HG02973 (cell line): Measurements from ENCODE around the gene ITGB7.
"Not testable (repeated sequence)": the region's sequence is repeated elsewhere in the genome, so short reads cannot be mapped to it uniquely, and the experiment has no call there.

Experiments
- ATAC-seq: cut with Tn5 transposase; IDR thresholded peaks from one replicate; pipeline ENCODE4 v1.9.1; 2021; ENCODE audit warnings: moderate library complexity; ENCODE audit not compliant: unreplicated experiment

The ITGB7 gene

DNA sequence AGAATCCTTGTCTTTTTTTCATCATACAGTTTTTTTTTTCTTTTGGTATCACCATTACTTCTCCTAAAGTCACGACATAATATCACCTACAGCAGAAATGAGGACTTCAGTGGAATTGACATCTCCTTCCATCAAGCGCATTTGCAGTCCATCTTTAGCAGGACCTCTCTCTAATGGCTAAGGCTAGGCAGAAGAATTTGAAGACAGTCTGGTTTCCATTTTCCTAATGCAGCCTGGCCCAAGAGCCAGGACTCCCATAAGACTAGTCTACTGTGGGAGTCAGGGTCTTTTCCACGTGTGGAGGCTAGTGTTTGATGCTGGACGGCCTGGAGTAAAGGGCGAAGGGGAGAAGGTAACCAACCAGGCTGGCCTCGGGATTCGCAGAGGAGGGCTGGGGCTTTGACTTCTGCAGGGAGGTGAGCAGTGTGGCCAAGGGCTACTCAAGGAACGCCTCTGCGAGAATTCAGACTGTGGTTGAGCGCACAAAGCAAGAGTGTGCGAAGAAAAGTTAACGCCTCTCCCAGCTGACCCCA lies 27.3 kb downstream of the ITGB7 start:
- peak; percentile 6 for ATAC-seq

DNA sequence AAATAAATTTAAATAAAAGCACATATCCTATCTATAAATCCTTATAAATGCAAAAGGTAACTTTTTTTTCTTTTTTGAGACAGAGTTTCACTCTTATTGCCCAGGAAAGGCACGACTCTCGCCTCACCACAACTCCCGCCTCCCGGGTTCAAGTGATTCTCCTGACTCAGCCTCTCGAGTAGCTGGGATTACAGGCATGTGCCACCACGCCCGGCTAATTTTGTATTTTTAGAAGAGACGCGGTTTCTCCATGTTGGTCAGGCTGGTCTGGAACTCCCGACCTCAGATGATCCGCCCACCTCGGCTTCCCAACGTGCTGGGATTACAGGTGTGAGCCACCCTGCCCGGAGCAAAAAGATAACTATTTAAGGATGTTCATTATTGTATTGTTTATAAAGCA lies 28.2 kb downstream of the ITGB7 start:
- ATAC-seq = not testable (repeated sequence)

DNA sequence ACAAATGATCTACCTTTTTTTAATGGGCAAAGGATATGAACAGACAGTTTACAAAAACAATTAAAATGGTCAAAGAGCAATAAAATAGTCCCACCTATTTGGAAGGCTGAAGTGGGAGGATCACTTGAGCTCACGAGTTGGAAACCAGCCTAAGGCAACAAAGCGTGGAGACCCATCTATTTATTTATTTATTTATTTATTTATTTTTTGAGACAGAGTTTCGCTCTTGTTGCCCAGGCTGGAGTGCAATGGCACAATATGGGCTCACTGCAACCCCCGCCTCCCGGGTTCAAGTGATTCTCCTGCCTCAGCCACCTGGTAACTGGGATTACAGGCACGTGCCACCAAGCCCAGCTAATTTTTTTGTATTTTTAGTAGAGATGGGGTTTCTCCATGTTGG lies 29.6 kb downstream of the ITGB7 start:
- not testable (repeated sequence) for ATAC-seq

DNA sequence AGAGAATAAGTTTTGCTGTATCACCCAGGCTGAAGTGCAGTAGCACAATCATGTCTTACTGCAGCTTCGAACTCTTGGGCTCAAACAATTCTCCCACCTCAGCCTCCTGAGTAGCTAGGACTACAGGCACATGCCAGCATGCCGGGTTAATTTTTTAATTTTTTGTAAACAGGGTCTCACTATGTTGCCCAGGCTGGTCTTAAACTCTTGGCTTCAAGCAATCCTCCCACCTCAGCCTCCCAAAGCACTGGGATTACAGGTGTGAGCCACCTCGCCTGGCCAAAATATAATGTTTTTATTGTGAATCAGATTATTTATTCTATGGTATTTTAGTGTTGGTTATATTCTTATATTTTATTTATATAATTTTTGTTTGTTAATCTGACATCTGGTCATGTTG lies 30.3 kb downstream of the ITGB7 start:
- no peak for ATAC-seq

DNA sequence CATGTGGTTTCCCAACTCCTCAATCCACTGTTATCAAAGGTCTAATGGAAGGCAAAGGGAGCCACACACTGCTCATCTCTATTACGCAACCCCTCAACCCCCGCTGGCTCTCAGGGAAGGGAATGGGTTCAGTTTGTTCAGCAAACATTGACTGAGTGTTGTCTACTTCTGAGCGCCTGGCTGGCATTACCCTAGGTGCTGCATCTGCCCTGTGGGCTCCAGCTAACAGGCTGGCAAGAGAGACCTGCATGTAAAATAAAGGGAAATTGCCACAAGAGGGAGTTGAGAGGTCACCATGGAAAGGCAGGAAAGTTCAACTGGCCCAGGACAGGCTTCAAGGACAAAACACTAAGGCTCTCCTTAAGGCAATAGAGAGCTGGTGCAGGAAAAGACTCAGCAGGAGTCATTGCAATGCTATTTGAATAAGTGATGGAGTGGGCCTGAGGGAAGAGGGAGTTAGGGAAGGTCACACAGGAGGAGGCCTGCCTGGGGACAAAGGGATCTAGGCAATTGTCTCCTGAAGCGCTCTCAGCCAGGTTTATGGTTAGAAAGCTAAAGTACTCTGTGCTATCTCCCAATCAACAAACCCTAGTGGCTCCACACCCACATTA lies 32.1 kb downstream of the ITGB7 start:
- no peak for ATAC-seq

DNA sequence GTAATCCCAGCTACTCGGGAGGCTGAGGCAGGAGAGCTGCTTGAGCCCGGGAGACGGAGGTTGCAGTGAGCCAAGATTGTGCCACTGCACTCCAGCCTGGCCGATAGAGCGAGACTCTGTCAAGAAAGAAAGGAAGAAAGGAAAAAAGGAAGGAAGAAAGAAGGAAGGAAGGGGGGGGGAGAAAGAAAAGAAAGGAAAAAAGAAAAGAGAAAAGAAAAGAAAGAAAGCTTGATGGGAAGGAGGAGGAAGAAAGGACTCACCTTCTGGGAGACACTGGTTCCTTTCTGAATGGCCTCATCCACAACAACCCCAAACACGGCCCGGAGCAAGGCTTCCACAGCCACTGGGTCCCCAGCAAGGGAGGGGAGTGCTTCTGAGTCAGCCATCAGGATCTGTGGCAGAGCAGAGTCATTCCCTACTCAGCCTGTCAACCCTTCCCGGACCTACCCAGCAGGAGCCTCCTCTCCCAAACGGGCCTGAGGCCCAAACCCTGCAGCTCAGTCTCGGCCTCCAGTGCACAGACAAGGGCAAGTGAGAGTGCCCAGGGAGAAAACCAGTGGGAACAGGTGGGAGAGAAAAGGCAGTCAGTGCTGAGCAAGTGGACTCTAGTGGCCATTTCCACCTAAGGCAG lies 33.9 kb downstream of the ITGB7 start:
- no peak for ATAC-seq

DNA sequence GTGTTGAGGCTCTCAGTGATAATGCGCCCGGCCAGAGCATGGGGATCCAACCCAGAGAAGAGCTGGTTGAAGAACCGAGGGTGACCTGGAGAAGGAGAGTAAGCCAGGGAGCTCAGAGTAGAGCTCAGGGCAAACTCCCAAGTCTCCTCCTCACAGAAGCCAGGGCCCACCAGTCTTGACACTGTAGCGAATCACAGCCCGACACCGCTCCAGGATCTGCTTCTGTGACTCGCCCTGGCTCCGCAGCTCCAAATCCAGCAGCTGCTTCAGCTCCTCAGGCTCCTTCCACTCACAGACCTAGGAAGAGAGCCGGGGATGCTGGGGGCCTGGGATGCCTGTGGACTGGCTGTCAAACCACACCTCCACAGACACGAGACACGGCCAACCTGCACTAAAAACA lies 34.7 kb downstream of the ITGB7 start:
- ATAC-seq = no peak

DNA sequence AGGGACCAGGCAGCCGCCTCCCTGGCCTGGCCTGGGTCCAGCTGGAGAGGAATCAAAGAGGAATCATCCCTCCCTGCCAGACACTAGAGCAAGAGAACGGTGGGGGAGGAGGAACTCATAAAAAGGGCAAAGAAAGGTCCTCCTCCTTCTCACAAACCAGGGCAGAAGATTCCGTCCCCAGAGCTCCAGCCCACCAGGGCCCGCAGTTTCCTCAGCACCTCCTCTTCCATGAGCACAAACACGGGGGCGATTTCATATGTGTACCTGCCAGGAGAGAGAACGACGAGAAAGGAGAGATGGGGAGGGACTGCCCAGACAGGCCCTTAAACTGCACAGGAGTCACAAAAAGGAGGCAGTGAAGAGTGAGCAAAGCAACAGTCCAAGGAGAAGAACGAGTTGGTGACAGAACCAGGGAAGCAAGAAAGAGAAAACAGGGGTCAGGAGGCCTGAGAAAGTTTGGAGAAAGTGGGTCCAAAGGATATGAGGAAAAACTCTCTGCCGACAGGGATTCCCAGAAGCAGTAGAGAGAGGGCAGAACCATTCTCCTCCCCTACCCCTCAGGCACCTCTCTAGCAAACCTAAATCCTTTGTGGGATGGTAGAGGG lies 35.2 kb downstream of the ITGB7 start:
- no peak for ATAC-seq

DNA sequence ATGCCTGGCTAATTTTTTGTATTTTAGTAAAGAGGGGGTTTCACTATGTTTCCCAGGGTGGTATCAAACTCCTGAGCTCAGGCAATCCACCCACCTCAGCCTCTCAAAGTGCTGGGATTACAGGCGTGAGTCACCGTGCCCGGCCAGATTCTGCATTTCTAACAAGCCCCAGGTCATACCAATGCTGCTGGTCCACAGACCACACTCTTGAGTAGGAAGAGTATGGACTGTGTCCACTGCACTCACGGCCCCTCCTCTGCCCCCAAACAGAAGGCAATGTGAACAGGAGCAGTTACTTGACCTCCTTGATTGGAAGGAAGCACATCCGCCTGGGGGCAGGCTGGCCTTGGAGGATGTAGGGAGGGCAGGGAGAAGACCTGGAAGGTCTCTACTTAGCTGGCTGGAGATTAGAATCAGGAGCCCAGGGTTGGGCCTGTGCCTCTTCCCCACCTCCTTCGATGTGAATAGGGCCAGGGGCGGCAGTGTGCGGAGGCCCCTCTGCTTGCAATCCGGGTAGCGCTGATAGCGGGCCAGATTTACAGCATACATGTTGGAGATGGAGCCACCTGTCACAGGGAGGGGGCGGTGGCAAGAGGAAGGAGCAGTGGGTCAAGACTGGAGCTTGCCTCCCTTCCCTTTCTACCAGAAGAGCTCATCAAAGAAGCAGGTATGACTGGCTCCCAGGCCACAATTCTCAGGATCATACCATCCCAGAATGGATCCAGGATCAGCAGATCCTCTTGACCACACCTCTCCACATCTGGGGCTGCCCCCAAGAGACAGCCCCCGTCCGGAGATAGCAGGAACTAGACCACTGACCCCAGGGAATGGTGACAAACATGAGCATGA lies 36.0 kb downstream of the ITGB7 start:
- ATAC-seq = no peak

DNA sequence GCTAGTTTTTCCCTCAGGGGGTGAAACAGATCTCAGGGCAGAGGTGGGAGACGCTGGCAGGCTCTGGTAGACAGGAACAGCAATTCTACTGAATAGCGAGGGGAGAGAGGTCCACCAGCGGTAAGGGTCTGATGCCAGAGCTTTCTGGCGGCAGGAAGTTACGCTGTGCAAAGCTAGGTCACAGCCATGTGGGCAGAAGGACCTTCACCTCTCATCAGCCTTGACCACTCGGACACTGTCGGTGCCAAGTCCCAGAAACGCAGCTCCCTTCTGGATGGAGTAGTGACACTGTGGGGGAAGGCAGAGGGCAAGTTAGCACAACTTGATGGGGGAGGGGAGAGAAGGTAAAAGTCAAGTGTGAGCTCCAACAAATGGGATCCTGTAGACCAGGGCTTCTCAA lies 36.8 kb downstream of the ITGB7 start:
- ATAC-seq = no peak

DNA sequence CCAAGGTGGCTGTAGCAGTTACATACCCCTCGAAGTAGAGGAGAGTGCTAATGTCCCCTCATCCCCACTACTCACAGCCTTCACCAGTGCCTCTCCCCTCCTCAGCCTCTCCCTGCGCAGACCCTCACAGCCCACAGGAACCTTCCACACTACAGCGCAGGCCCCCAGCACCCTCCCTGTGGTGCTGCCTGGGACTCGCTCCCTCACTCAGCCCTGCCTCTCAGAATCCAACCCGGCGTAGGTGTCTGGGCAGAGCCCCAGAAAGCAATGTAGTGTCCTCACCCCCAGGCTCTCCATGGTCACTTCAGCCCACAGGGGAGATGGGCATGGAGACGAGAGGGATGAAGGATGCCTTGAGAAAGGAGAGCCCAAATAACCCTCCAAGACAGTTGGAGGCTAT lies 37.4 kb downstream of the ITGB7 start:
- no peak for ATAC-seq

DNA sequence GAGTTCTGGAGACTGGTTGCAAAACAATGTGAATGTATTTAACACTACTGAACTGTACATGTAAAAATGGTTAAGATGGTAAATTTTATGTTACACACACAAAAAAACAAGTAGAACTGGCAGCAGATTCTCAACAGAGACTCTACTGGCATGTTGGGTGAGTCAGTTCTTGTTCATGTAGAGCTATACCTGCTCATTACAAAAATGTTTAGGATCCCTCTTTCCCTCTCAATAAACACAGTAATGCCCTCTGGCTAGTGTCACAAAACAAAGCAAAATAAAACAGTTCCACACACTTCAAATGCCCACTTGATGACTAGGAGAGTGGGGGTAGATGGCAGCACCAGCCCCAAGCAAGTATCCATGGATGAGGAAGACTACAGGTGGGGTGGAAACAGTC lies 40.2 kb downstream of the ITGB7 start:
- ATAC-seq = no peak

DNA sequence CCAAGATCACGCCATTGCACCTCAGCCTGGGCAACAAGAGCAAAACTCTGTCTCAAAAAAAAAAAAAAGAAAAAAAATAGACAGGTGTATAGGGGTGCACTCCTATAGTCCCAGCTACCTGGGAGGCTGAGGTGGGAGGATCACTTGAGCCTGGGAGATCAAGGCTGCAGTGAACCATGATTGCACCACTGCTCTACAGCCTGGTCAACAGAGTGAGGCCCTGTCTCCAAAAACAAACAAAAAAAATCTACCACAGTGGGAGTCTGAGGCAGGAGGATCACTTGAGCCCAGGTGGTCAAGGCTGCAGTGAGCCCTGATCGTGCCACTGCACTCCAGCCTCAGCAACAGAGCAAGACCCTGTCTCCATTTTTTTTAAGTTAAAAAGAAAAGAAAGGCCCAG lies 44.0 kb downstream of the ITGB7 start:
- not testable (repeated sequence) for ATAC-seq

DNA sequence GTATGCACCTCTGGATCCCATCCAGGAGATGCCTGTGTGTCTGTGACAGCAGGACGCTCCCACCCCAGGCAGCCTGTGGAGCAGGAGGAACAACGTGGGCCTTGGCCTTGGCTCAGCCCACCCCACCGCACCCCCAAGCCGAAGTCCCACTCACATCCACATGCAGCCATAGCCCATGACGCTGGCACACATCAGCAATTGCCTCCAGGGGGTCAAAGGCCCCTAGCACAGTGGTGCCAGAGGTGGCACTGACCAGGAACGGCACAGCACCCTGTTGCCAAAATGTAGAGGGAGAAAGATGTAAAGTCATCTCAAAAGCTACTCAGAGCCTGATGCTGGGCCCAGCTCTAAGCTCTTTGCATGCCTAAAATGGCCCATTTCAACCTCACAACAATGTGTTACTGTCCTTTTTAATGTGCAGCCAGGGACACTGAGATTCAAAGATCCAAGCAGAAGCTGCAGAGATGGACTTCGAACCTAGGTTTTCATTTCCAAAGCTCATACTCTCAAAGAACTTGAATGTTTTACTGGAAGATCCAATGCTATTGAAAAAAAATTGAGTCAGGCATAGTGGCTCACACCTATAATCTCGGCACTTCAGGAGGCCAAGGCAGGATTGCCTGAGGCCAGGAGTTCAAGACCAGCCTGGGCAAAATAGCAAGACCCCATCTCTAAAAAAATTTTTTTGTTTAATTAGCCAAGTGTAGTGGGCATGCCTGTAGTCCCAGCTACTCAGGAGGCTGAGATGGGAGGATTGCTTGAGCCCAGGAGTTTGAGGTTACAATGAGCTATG lies 45.7 kb downstream of the ITGB7 start:
- no peak for ATAC-seq

DNA sequence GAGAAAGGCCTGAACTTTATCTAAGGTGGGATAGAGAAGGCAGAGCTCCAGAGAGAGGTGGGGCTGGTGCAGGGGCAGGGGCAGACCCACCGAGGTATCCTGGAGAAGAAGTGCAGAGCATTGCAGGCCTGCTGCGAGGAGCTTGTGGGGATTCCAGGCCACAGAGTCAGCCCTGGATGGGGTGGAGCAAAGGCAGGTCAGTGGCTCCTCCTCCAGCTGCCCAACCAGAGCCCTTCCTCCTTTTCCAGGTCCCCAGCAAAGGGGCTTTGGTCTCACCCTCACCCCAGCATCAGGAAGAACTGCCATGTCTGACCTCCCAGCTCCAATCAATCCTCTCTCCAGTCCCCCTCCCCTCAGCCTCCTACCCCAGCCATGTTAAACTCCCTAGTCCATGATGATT lies 46.4 kb downstream of the ITGB7 start:
- no peak for ATAC-seq

DNA sequence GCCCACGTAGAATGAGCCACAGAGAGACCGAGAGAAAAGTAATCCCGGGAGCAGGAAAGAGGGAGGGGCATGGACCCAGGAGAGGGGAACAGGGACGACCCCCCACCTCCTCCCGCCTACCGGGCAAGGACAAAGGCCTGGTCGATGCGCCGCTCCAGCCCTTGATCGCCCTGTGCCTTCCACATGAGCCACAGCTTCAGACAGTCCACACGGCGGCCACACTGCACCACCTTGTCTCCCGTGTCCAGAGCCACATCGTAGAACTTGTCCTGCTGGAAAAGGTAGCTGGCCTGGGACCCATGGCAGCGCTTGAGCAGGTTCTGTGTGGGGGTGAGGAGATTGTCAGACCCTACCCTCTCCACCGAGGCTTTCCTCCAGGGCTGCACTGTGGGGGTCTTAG lies 47.1 kb downstream of the ITGB7 start:
- ATAC-seq = no peak

DNA sequence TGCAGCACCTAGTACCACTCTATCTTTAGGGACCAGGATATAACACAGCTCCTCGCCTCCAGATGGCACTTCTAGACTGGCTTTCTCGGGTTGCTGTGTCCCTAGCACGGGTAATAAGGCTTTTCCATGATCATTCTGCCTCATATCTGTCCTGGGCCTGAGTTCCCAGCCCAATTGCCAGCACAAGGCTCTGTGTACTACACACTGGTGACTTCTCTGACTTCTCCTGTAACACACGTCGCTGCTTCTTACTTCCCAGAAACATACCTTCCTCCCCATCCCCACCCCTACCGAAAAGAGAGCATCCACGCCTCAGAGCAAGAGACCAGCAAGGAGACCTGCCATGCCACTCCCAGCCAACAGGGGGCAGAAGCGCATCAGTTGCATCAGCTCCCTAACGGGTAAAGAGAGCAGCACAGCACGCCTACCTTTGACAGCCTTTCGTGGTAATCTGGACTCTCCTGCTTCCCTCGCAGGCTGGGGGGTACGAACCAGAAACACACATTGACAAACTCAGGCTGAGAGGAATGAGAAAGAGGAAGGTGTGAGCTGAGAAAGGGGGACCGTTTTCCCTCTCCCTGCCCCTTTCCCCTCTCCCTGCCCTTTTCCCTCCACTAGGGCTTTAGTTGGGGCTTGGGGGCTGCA lies 47.7 kb downstream of the ITGB7 start:
- peak; percentile 60 for ATAC-seq

DNA sequence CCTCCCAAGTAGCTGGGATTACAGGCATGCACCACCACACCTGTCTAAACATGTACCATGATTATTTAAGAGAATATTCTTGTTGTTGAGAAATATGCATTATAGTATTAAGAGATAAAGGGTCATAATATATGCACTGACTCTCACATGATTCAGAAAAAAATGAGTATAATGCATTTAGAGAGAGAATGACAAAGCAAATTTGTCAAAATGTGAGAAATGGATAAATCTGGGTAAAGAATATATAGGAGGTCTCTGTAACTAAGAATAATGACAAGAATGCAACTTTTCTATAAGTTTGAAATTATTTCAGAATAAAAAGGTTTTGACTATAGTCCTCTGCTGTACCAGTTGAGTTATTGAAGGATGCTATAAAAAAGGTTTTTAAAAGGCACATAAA lies 54.7 kb downstream of the ITGB7 start:
- no peak for ATAC-seq

DNA sequence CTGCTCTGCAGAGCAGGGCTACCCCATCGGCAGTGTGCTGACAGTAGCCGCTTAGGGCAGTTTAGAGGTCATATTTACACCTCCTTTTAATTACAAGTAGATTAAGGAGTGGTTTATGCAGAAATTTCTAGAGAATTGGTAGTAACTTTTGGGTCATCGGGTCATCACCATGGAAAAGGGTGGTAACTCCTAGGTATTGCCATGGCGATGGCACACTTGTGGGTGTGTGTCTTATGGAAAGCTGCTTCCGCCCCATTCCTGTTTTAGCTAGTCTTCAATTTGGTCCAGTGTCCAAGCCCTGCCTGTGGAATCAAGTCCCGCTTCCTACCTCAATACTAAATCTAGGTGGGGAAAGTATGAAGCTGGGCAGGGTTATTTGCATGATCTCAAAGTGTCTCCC lies 56.0 kb downstream of the ITGB7 start:
- no peak for ATAC-seq

DNA sequence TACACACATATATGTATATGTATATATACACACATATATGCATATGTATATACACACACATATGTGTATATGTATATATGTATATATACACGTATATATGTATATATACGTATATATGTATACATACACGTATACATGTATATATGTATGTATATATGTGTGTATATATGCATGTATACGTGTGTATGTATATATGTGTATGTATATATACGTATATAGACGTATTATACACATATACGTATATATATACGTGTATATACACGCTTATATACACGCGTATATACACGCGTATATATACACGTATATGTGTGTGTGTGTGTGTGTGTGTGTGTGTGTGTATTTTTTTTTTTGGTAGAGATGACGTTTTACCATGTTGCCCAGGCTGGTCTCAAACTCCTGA lies 59.4 kb downstream of the ITGB7 start:
- no peak for ATAC-seq
